GM12878 (cell line): ENCODE data around the gene TTLL1. TPM values are rescaled to one million over a fixed set of nuclear protein-coding genes. Genes with fewer than 3 reads are reported as not detected.
A peak's percentile ranks its signal among the peaks of the same experiment; 100 is the strongest.

ENCODE experiments used
- ATAC-seq: fragments of 200-7000 bp; cut with Tn5 transposase; 3 replicates; pipeline ENCODE4 v1.9.1; 2020; ENCODE audit warnings: mild to moderate bottlenecking, moderate library complexity
- BruUV-seq: library from RNA; stranded (reverse); fragments of 400-500 nt; replicated peaks from 2 replicates; lab custom pipeline; 2021; lab: Mats Ljungman, UMichigan
- CTCF ChIA-PET: fragments of 300-600 bp; sonication (Branson Sonifier 250); formaldehyde crosslinking; extraction: SDS; loops from one replicate; lab custom pipeline; 2021; ENCODE audit warnings: inconsistent platforms; lab: Yijun Ruan, JAX
- POLR2A ChIA-PET: fragments of 350-600 bp; formaldehyde crosslinking; extraction: SDS; loops from one replicate; lab custom pipeline; 2021; ENCODE audit warnings: inconsistent platforms; lab: Charles Lee
- RAD21 ChIA-PET: fragments of 300-600 bp; sonication (Branson Sonifier 250); formaldehyde crosslinking; loops from one replicate; lab custom pipeline; 2023; ENCODE audit warnings: antibody characterized with exemption; ENCODE audit not compliant: unreplicated experiment; lab: Charles Lee
- SMC1A ChIA-PET: fragments of 300-600 bp; sonication (Branson Sonifier 250); formaldehyde crosslinking; loops from one replicate; lab custom pipeline; 2023; ENCODE audit not compliant: unreplicated experiment, uncharacterized antibody; lab: Charles Lee
- DNase-seq: peaks from one replicate; pipeline ENCODE4 v3.0.0-alpha.2; 2011; ENCODE audit warnings: low read depth, low spot score
- FAIRE-seq: peaks from 3 replicates; lab custom pipeline; 2011; peaks lifted over from hg19 to GRCh38; lab: Jason Lieb, UNC
- H2AFZ ChIP-seq: 2 replicates; pipeline ENCODE4 v1.6.0; 2011; ENCODE audit warnings: low read depth, low read length, control low read depth; ENCODE audit not compliant: control insufficient read depth
- H3K27ac ChIP-seq: 2 replicates; pipeline ENCODE4 v1.5.1; 2011; ENCODE audit warnings: control low read depth; ENCODE audit not compliant: control insufficient read depth, insufficient read depth
- H3K27me3 ChIP-seq, 2 experiments: replicated peaks in 1 of 2; 2 replicates each; pipeline versions ENCODE4 v1.6.0 to v1.6.1; 2011; ENCODE audit warnings: low read length in 1 of 2; ENCODE audit not compliant: control insufficient read depth in 2 of 2, insufficient read depth in 2 of 2
- H3K36me3 ChIP-seq, 2 experiments: 2 replicates each; pipeline ENCODE4 v1.5.1; 2011; ENCODE audit warnings: low read length in 1 of 2; ENCODE audit not compliant: control insufficient read depth in 2 of 2, insufficient read depth in 2 of 2
- H3K4me1 ChIP-seq: 2 replicates; pipeline ENCODE4 v1.6.1; 2011; ENCODE audit warnings: mild to moderate bottlenecking, low read length, moderate library complexity, mixed read lengths; ENCODE audit not compliant: control insufficient read depth, insufficient read depth
- H3K4me2 ChIP-seq: 2 replicates; pipeline ENCODE4 v1.6.0; 2011; ENCODE audit warnings: control low read depth; ENCODE audit not compliant: control insufficient read depth, insufficient read depth
- H3K4me3 ChIP-seq: fragments of 200-600 bp; sonication (generic); 2 replicates; pipeline ENCODE4 v1.5.1; 2016
- H3K79me2 ChIP-seq: 2 replicates; pipeline ENCODE4 v1.6.0; 2011; ENCODE audit warnings: low read length; ENCODE audit not compliant: control insufficient read depth, insufficient read depth
- H3K9ac ChIP-seq: 2 replicates; pipeline ENCODE4 v1.8.0; 2011; ENCODE audit warnings: low read length, control low read depth, mixed read lengths; ENCODE audit not compliant: control insufficient read depth, insufficient read depth
- H3K9me3 ChIP-seq: replicated peaks from 3 replicates; pipeline ENCODE4 v1.5.1; 2011; ENCODE audit warnings: mild to moderate bottlenecking, low read length; ENCODE audit not compliant: control insufficient read depth, insufficient read depth
- H4K20me1 ChIP-seq: 2 replicates; pipeline ENCODE4 v1.6.0; 2011; ENCODE audit not compliant: control insufficient read depth, insufficient read depth
- CHD4 ChIP-seq: fragments of 200-600 bp; sonication (generic); IDR thresholded peaks from 2 replicates; pipeline ENCODE4 v1.6.1; 2016; ENCODE audit warnings: mild to moderate bottlenecking
- SP1 ChIP-seq: IDR thresholded peaks from one replicate; pipeline ENCODE4 v1.6.1; 2011; ENCODE audit warnings: low read depth, low read length
- SPI1 ChIP-seq: IDR thresholded peaks from 2 replicates; pipeline ENCODE4 v1.6.1; 2011; ENCODE audit warnings: low read depth, mild to moderate bottlenecking, low read length, moderate library complexity, borderline replicate concordance; ENCODE audit not compliant: insufficient read depth
- SREBF2 ChIP-seq: IDR thresholded peaks from 2 replicates; pipeline ENCODE4 v1.6.1; 2012; ENCODE audit warnings: mild to moderate bottlenecking, low read length
- ZNF384 ChIP-seq: IDR thresholded peaks from 2 replicates; pipeline ENCODE4 v1.6.1; 2012; ENCODE audit warnings: low read depth, mild to moderate bottlenecking, low read length, improper control_type of control experiment, borderline replicate concordance
- ZZZ3 ChIP-seq: IDR thresholded peaks from 2 replicates; pipeline ENCODE4 v1.6.1; 2011; ENCODE audit warnings: low read depth; ENCODE audit not compliant: control insufficient read depth, insufficient read length
- WGBS: methylation state at CpG from one replicate; pipeline ENCODE4 v1.1.6; 2016; ENCODE audit warnings: low lambda C conversion rate; ENCODE audit not compliant: insufficient replicate concordance, insufficient coverage; ENCODE audit errors: missing lambda C conversion rate; 5-methylcytosine and 5-hydroxymethylcytosine counted together
- in situ Hi-C: fragments of 300-500 bp; cut with MboI; formaldehyde crosslinking; loops from 9 replicates; pipeline ENCODE4 v1.14.3; 2018; ENCODE audit warnings: mixed read lengths
- intact Hi-C: fragments of 100-400 bp; cut with micrococcal nuclease; formaldehyde crosslinking; loops from one replicate; pipeline ENCODE4 v1.14.2; 2022; ENCODE audit not compliant: unreplicated experiment
- polyA plus RNA-seq, 11 experiments: library from polyadenylated mRNA; depleted of rRNA in 4 of 11; unstranded in 6 of 11; stranded (reverse) in 5 of 11; fragments of >200 nt; fragmentation: Nextera tagmentation in 4 of 11; fragmentation: Illumina TruSeq in 1 of 11; extraction: Ambion mirVana in 4 of 11; extraction: Trizol in 1 of 11; gene quantifications; 1 replicate in 1 of 11; 2 replicates in 10 of 11; pipeline versions ENCODE4 v1.2.1 to v1.2.3, GENCODE V29; 2011 to 2016; ENCODE audit warnings: inconsistent platforms in 2 of 11, missing spikeins in 2 of 11, low read depth in 1 of 11
- total RNA-seq, 4 experiments: library from RNA; depleted of rRNA in 3 of 4; stranded (reverse); fragments of >200 nt in 3 of 4; fragmentation: Illumina TruSeq in 1 of 4; extraction: Trizol in 1 of 4; gene quantifications; 2 replicates each; pipeline versions ENCODE4 v1.2.1 to v1.2.3, GENCODE V29; 2013 to 2021

The TTLL1 gene
- total and polyA plus RNA-seq, 10 of the 15 experiments (the other 5 are each of a cell fraction or from before 2014, with no cell fraction given) = 0.39 to 4.8 (median 3.2) TPM

- no peak overlapping the region for H2AFZ ChIP-seq
- no peak overlapping the region for H3K9ac ChIP-seq
- SMC1A ChIA-PET = interaction anchor here (0.9 to 1.8 kb wide), 4 partner anchors 9 to 126 kb away, joined by 3 to 6 read pairs (median 3); partner anchors contain the start of gene PACSIN2
- H3K36me3 ChIP-seq = peaks cover 2 to 9% of the 10 kb centered on the region in 2 experiments; a peak in 3 of 4 replicates
- H3K79me2 ChIP-seq = peaks cover 84% of the 10 kb centered on the region
- peak overlapping the region; percentile 15; the same call in 1 of the 2 replicates for H3K4me2 ChIP-seq
- RAD21 ChIA-PET = interaction anchor here (1.1 kb wide), 1 partner anchor 126 kb away, joined by 3 read pairs; no protein-coding TSS in a partner anchor
- no peak overlapping the region for H3K4me3 ChIP-seq
- H3K4me1 ChIP-seq = peaks cover 49% of the 10 kb centered on the region
- H3K27ac ChIP-seq = 0 out of 2 replicates have a peak overlapping the region, but pooled peaks have one; percentile 29
- FAIRE-seq = no peak
- TF ChIP-seq ZNF384 (no peak), ZZZ3 (no peak), SPI1 (peak; percentile 18; the same call in 1 of the 2 replicates), SREBF2 (no peak), SP1 (no peak), CHD4 (no peak)
- BruUV-seq = no TSS peak
- H3K9me3 ChIP-seq = peaks cover 5% of the 10 kb centered on the region
- DNase-seq = no peak
- in situ Hi-C loops = no loop called here
- WGBS = 88% methylated on average over 12 of the region's 12 CpGs
- intact Hi-C loops = no loop called here
- POLR2A ChIA-PET = interaction anchor here (0.5 to 2.0 kb wide), 2 partner anchors 10 to 104 kb away, joined by 3 to 4 read pairs; no protein-coding TSS in a partner anchor
- CTCF ChIA-PET = interaction anchor here (1.0 to 1.3 kb wide), 2 partner anchors 8 to 174 kb away, joined by 3 to 4 read pairs; no protein-coding TSS in a partner anchor
- H4K20me1 ChIP-seq = no peaks in the 10 kb centered on the region
- ATAC-seq = no peak
- H3K27me3 ChIP-seq = no peaks in the 10 kb centered on the region
Measured at GRCh38 chr22:42993651-42994275, 95.4 kb downstream of the TTLL1 start.
